ENCODE results near the gene SACM1L.
"Not testable (repeated sequence)": the region's sequence is repeated elsewhere in the genome, so short reads cannot be mapped to it uniquely, and the experiment has no call there.

The SACM1L gene

GRCh38 chr3:45677841-45678240 is 11.4 kb upstream of the SACM1L start:
- Mint-ChIP-seq H3K4me3 (no peak overlapping the region), H3K27me3 (no peaks in the 10 kb centered on the region), H3K27ac (no peak overlapping the region), H3K9me3 (no peaks in the 10 kb centered on the region), H3K36me3 (ENCODE audit: low read depth) (peaks cover 85% of the 10 kb centered on the region), H3K4me1 (ENCODE audit: low read depth) (peaks cover 43% of the 10 kb centered on the region)
- intact Hi-C loops (cut with micrococcal nuclease): no loop called here

GRCh38 chr3:45679805-45680204 is 9.4 kb upstream of the SACM1L start:
- Mint-ChIP-seq H3K27ac (peak overlapping the region; percentile 66), H3K9me3 (no peaks in the 10 kb centered on the region), H3K27me3 (peaks cover 3% of the 10 kb centered on the region), H3K4me1 (ENCODE audit: low read depth) (peaks cover 39% of the 10 kb centered on the region), H3K36me3 (ENCODE audit: low read depth) (peaks cover 80% of the 10 kb centered on the region), H3K4me3 (no peak overlapping the region)
- intact Hi-C loops (cut with micrococcal nuclease): no loop called here

- Mint-ChIP-seq H3K9me3 (no peaks in the 10 kb centered on the region), H3K36me3 (ENCODE audit: low read depth) (peaks cover 69% of the 10 kb centered on the region)
These were observed 8.0 kb upstream of the SACM1L start for GRCh38 chr3:45681221-45681620.

GRCh38 chr3:45681846-45682245 is 7.3 kb upstream of the SACM1L start:
- intact Hi-C loops (cut with micrococcal nuclease): no loop called here
- peaks cover 63% of the 10 kb centered on the region for H3K36me3 Mint-ChIP-seq (ENCODE audit: low read depth)
- no peak overlapping the region for H3K4me3 Mint-ChIP-seq
- peaks cover 3% of the 10 kb centered on the region for H3K27me3 Mint-ChIP-seq
- no peaks in the 10 kb centered on the region for H3K9me3 Mint-ChIP-seq
- H3K4me1 Mint-ChIP-seq (ENCODE audit: low read depth): peaks cover 30% of the 10 kb centered on the region
- no peak overlapping the region for H3K27ac Mint-ChIP-seq

More at GRCh38 chr3:45681221-45681620, 8.0 kb upstream of the SACM1L start:
- Mint-ChIP-seq H3K27me3 (peaks cover 3% of the 10 kb centered on the region), H3K4me3 (no peak overlapping the region), H3K27ac (no peak overlapping the region), H3K4me1 (ENCODE audit: low read depth) (peaks cover 36% of the 10 kb centered on the region)
- intact Hi-C loops (cut with micrococcal nuclease): no loop called here

- no peaks in the 10 kb centered on the region for H3K9me3 Mint-ChIP-seq
- H3K27me3 Mint-ChIP-seq: peaks cover 3% of the 10 kb centered on the region
- no peak overlapping the region for H3K4me3 Mint-ChIP-seq
- intact Hi-C loops (cut with micrococcal nuclease): no loop called here
- peaks cover 59% of the 10 kb centered on the region for H3K36me3 Mint-ChIP-seq (ENCODE audit: low read depth)
- H3K27ac Mint-ChIP-seq: no peak overlapping the region
- H3K4me1 Mint-ChIP-seq (ENCODE audit: low read depth): peaks cover 25% of the 10 kb centered on the region
These were observed 6.9 kb upstream of the SACM1L start for GRCh38 chr3:45682311-45682710.

GRCh38 chr3:45682786-45683185 is 6.4 kb upstream of the SACM1L start:
- Mint-ChIP-seq H3K36me3 (ENCODE audit: low read depth) (peaks cover 54% of the 10 kb centered on the region), H3K4me3 (no peak overlapping the region), H3K4me1 (ENCODE audit: low read depth) (peaks cover 23% of the 10 kb centered on the region), H3K27me3 (peaks cover 3% of the 10 kb centered on the region), H3K9me3 (no peaks in the 10 kb centered on the region), H3K27ac (no peak overlapping the region)
- intact Hi-C loops (cut with micrococcal nuclease): no loop called here

- intact Hi-C loops (cut with micrococcal nuclease): no loop called here
- peaks cover 3% of the 10 kb centered on the region for H3K27me3 Mint-ChIP-seq
- H3K9me3 Mint-ChIP-seq: no peaks in the 10 kb centered on the region
- peaks cover 23% of the 10 kb centered on the region for H3K4me1 Mint-ChIP-seq (ENCODE audit: low read depth)
- no peak overlapping the region for H3K27ac Mint-ChIP-seq
- no peak overlapping the region for H3K4me3 Mint-ChIP-seq
- H3K36me3 Mint-ChIP-seq (ENCODE audit: low read depth): peaks cover 45% of the 10 kb centered on the region
These were observed 5.5 kb upstream of the SACM1L start for GRCh38 chr3:45683417-45684326.

- H3K4me3 Mint-ChIP-seq: no peak overlapping the region
- intact Hi-C loops (cut with micrococcal nuclease): no loop called here
- peaks cover 3% of the 10 kb centered on the region for H3K27me3 Mint-ChIP-seq
These were observed 4.8 kb upstream of the SACM1L start for GRCh38 chr3:45684327-45684892.

GRCh38 chr3:45685722-45686121 is 3.5 kb upstream of the SACM1L start:
- H3K4me3 Mint-ChIP-seq; H3K9me3 Mint-ChIP-seq; H3K27me3 Mint-ChIP-seq; intact Hi-C loops (cut with micrococcal nuclease); H3K27ac Mint-ChIP-seq: not testable (repeated sequence)
- Mint-ChIP-seq H3K4me1 (ENCODE audit: low read depth) (peaks cover 17% of the 10 kb centered on the region), H3K36me3 (ENCODE audit: low read depth) (peaks cover 35% of the 10 kb centered on the region)

More at GRCh38 chr3:45684327-45684892, 4.8 kb upstream of the SACM1L start:
- Mint-ChIP-seq H3K9me3 (no peaks in the 10 kb centered on the region), H3K4me1 (ENCODE audit: low read depth) (peaks cover 21% of the 10 kb centered on the region), H3K36me3 (ENCODE audit: low read depth) (peaks cover 43% of the 10 kb centered on the region), H3K27ac (no peak overlapping the region)

GRCh38 chr3:45686850-45687249 is 2.3 kb upstream of the SACM1L start:
- Mint-ChIP-seq H3K4me3 (no peak overlapping the region), H3K36me3 (ENCODE audit: low read depth) (peaks cover 41% of the 10 kb centered on the region), H3K27ac (no peak overlapping the region), H3K4me1 (ENCODE audit: low read depth) (peaks cover 28% of the 10 kb centered on the region), H3K27me3 (peaks cover 3% of the 10 kb centered on the region), H3K9me3 (no peaks in the 10 kb centered on the region)
- intact Hi-C loops (cut with micrococcal nuclease): no loop called here

GRCh38 chr3:45687828-45688193 is 1.4 kb upstream of the SACM1L start:
- H3K9me3 Mint-ChIP-seq: no peaks in the 10 kb centered on the region
- peaks cover 41% of the 10 kb centered on the region for H3K36me3 Mint-ChIP-seq (ENCODE audit: low read depth)
- no peak overlapping the region for H3K27ac Mint-ChIP-seq
- intact Hi-C loops (cut with micrococcal nuclease): no loop called here
- H3K27me3 Mint-ChIP-seq: peaks cover 3% of the 10 kb centered on the region
- H3K4me3 Mint-ChIP-seq: no peak overlapping the region
- H3K4me1 Mint-ChIP-seq (ENCODE audit: low read depth): peaks cover 37% of the 10 kb centered on the region

- H3K36me3 Mint-ChIP-seq (ENCODE audit: low read depth): peaks cover 36% of the 10 kb centered on the region
- no peaks in the 10 kb centered on the region for H3K9me3 Mint-ChIP-seq
- peaks cover 3% of the 10 kb centered on the region for H3K27me3 Mint-ChIP-seq
- H3K4me1 Mint-ChIP-seq (ENCODE audit: low read depth): peaks cover 40% of the 10 kb centered on the region
- peak overlapping the region; percentile 90 for H3K27ac Mint-ChIP-seq
- peak overlapping the region; percentile 90 for H3K4me3 Mint-ChIP-seq
- intact Hi-C loops (cut with micrococcal nuclease): no loop called here
These were observed 858 bp upstream of the SACM1L start for GRCh38 chr3:45688194-45688881.

- Mint-ChIP-seq H3K36me3 (ENCODE audit: low read depth) (peaks cover 30% of the 10 kb centered on the region), H3K27me3 (no peaks in the 10 kb centered on the region), H3K27ac (peak overlapping the region; percentile 90), H3K9me3 (no peaks in the 10 kb centered on the region), H3K4me1 (ENCODE audit: low read depth) (peaks cover 47% of the 10 kb centered on the region), H3K4me3 (peak overlapping the region; percentile 90)
- intact Hi-C loops (cut with micrococcal nuclease): no loop called here
These were observed 570 bp downstream of the SACM1L start for GRCh38 chr3:45689787-45690145.

- H3K4me3 Mint-ChIP-seq: peak overlapping the region; percentile 90
These were observed 1.3 kb downstream of the SACM1L start for GRCh38 chr3:45690336-45691035.

More at GRCh38 chr3:45690336-45691035, 1.3 kb downstream of the SACM1L start:
- Mint-ChIP-seq H3K4me1 (ENCODE audit: low read depth) (peaks cover 49% of the 10 kb centered on the region), H3K36me3 (ENCODE audit: low read depth) (peaks cover 36% of the 10 kb centered on the region), H3K9me3 (no peaks in the 10 kb centered on the region), H3K27me3 (no peaks in the 10 kb centered on the region), H3K27ac (peak overlapping the region; percentile 90)
- intact Hi-C loops (cut with micrococcal nuclease): no loop called here

Data from dendritic cell treated with granulocyte-macrophage colony-stimulating factor and Interleukin-4, amounts not matched to agents 40 ng/mL and 50 ng/mL, for 4 days (primary cell).